HFFc6 (cell line): ENCODE results near the gene QDPR. TPM values are rescaled to one million over a fixed set of nuclear protein-coding genes. Genes with fewer than 3 reads are reported as not detected.

ENCODE experiments used
- DNase-seq: peaks from one replicate; pipeline ENCODE4 v3.0.0-alpha.2; 2018
- H3K27ac Mint-ChIP-seq: 2 replicates; pipeline ENCODE4 v1.8.0; 2020; ENCODE audit warnings: mild to moderate bottlenecking, mixed read lengths
- H3K27me3 Mint-ChIP-seq: 2 replicates; pipeline ENCODE4 v1.8.0; 2021; ENCODE audit warnings: mild to moderate bottlenecking, moderate library complexity, mixed read lengths; ENCODE audit not compliant: insufficient read depth
- H3K36me3 Mint-ChIP-seq: 2 replicates; pipeline ENCODE4 v1.8.0; 2021; ENCODE audit warnings: low read depth, mixed read lengths
- H3K4me1 Mint-ChIP-seq: 2 replicates; pipeline ENCODE4 v1.8.0; 2020; ENCODE audit warnings: low read depth, mixed read lengths
- H3K4me3 Mint-ChIP-seq: 2 replicates; pipeline ENCODE4 v1.8.0; 2020; ENCODE audit warnings: mild to moderate bottlenecking, moderate library complexity, mixed read lengths
- H3K9me3 Mint-ChIP-seq: 2 replicates; pipeline ENCODE4 v1.8.0; 2020; ENCODE audit warnings: mild to moderate bottlenecking, mixed read lengths
- total RNA-seq, 6 experiments: library from RNA; stranded (reverse); fragmentation: NEBNext Ultra II Directional; extraction: Animal tissue kit (Norgen Biotek cat#: 25700); gene quantifications; 2 replicates in 1 of 6; 3 replicates in 5 of 6; pipeline ENCODE4 v1.2.3, GENCODE V29; 2021
- TF ChIP-seq, protein P1 (sequence below): fragments of 200-600 bp; sonication (generic); IDR thresholded peaks from 2 replicates; pipeline ENCODE4 v1.5.0; 2021; ENCODE audit warnings: antibody characterized with exemption, mild to moderate bottlenecking

QDPR gene
- total RNA-seq, 6 experiments from 2014 or later, result 39.0 to 49.0 (median 43.6) TPM

DNA sequence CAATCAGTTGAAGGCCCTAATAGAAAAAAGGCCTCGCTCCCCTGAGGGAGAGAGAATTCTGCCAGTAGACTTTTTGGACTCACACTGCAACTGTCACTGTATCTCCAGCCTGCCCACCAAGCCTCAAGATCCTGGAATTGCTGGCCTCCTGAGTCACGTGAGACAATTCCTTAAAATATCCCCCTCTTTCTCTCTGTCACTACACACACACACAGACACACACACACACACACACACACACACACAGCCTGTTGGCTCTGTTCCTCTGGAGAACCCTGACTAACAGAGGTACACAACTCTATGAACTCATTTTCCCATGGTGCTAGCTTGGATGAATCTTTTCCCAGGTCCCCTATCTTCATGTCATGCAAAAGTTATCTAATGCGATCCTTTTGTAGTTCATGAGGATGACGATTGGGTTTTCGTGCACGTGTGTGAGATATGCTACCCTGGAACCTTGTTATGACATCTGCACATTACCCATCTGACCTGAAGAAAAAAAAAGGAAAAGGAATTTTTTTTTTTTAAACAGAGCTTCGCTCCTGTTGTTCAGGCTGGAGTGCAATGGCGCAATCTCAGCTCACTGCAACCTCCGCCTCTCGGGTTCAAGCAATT, 16.8 kb upstream of the QDPR start:
- peaks cover 30% of the 10 kb centered on the region for H3K27me3 Mint-ChIP-seq
- no peaks in the 10 kb centered on the region for H3K9me3 Mint-ChIP-seq
- no peaks in the 10 kb centered on the region for H3K36me3 Mint-ChIP-seq
- DNase-seq, result no peak
- H3K4me1 Mint-ChIP-seq, result peaks cover 5% of the 10 kb centered on the region; the same call in 1 of the 2 replicates
- H3K27ac Mint-ChIP-seq, result no peak overlapping the region
- TF ChIP-seq, protein P1, sequence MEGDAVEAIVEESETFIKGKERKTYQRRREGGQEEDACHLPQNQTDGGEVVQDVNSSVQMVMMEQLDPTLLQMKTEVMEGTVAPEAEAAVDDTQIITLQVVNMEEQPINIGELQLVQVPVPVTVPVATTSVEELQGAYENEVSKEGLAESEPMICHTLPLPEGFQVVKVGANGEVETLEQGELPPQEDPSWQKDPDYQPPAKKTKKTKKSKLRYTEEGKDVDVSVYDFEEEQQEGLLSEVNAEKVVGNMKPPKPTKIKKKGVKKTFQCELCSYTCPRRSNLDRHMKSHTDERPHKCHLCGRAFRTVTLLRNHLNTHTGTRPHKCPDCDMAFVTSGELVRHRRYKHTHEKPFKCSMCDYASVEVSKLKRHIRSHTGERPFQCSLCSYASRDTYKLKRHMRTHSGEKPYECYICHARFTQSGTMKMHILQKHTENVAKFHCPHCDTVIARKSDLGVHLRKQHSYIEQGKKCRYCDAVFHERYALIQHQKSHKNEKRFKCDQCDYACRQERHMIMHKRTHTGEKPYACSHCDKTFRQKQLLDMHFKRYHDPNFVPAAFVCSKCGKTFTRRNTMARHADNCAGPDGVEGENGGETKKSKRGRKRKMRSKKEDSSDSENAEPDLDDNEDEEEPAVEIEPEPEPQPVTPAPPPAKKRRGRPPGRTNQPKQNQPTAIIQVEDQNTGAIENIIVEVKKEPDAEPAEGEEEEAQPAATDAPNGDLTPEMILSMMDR, result no peak
- no peak overlapping the region for H3K4me3 Mint-ChIP-seq

DNA sequence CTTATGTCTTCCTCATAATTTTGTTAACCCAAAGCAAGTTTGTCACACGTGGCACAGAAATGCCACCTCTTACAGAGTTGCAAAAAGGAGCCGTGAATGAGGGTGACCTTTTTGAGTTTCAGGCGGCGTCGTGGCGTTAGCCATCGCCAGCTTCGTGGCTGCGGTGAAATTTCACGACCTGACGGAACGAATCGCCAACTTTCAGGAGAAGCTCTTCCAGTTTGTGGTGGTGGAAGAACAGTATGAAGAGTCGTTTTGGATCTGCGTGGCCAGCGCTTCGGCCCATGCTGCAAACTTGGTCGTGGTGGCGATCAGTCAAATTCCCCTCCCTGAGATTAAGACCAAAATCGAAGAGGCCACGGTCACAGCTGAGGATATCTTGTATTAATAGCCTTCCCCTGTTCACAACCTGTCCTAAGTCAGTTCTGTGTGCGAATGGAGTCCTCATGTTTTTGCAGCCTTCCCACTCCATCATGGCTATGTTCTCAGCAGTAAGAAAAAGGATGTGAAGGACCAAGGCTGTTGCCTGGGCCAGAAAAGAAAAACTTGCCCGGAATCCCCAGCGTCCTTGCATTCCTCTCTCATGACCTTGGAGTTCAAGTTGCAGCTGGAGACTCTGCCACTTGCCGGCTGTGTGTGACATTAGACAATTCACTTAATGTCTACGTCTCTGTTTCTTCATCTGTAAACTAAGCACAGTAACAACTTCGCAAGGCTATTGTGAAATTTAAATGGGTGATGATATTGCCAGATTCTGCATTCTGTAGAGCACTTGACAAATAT, 15.0 kb upstream of the QDPR start:
- H3K4me3 Mint-ChIP-seq, result no peak overlapping the region
- DNase-seq, result no peak
- H3K27me3 Mint-ChIP-seq, result peaks cover 40% of the 10 kb centered on the region
- no peaks in the 10 kb centered on the region for H3K36me3 Mint-ChIP-seq
- H3K9me3 Mint-ChIP-seq, result no peaks in the 10 kb centered on the region
- peaks cover 5% of the 10 kb centered on the region; the same call in 1 of the 2 replicates for H3K4me1 Mint-ChIP-seq
- TF ChIP-seq, protein P1, result no peak
- H3K27ac Mint-ChIP-seq, result no peak overlapping the region

GRCh38 chr4:17523662-17524061, 11.8 kb upstream of the QDPR start:
- Mint-ChIP-seq H3K4me3 (no peak overlapping the region), H3K27ac (no peak overlapping the region), H3K9me3 (no peaks in the 10 kb centered on the region), H3K4me1 (no peaks in the 10 kb centered on the region), H3K36me3 (no peaks in the 10 kb centered on the region), H3K27me3 (peaks cover 44% of the 10 kb centered on the region)
- TF ChIP-seq, protein P1, result no peak
- DNase-seq, result no peak

DNA sequence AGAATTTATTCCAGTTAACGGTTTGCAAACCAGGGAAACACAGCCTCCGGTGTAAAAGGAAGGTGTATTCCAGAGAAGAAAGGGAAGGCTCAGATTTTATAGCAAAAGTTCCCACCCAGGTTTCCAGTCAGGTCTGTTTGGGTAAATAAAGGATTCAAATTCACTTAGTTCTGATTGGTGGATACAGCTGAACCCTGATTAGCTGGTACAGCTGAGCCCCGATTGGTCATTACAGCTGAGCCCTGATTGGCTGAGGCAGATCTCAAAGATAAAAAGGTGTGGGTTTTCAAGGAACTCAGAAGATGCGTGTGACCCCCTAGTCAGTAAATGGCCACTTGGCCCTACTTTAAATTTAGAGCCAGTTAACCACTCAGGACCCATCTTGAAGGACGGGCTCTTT, 9.7 kb upstream of the QDPR start:
- Mint-ChIP-seq H3K27me3 (peaks cover 42% of the 10 kb centered on the region), H3K27ac (no peak overlapping the region), H3K9me3 (no peaks in the 10 kb centered on the region), H3K4me3 (no peak overlapping the region), H3K36me3 (no peaks in the 10 kb centered on the region), H3K4me1 (no peaks in the 10 kb centered on the region)
- TF ChIP-seq, protein P1, result no peak
- no peak for DNase-seq

DNA sequence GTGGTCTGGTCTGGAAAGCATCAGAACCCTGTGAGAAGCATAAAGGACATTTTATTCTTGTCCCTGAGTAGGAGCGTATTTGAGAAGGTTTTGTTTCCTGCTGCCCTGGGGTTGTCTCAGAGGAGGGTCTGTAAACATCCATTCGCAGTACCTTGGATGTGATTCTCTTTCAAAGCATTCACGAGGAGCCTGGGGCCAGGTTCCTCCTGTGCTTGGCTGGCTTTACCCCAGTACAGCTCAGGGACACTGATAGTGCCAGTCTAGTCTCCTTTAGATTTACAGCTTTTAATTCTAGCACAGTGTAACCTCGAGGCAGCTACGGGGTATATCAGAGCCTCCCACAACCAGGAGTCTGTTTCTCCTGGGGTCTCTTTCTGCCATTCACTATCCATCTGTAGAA, 5.8 kb upstream of the QDPR start:
- H3K27me3 Mint-ChIP-seq, result peaks cover 37% of the 10 kb centered on the region
- no peaks in the 10 kb centered on the region for H3K9me3 Mint-ChIP-seq
- TF ChIP-seq, protein P1, result no peak
- no peak overlapping the region for H3K27ac Mint-ChIP-seq
- DNase-seq, result no peak
- H3K4me3 Mint-ChIP-seq, result no peak overlapping the region
- peaks cover 3% of the 10 kb centered on the region for H3K4me1 Mint-ChIP-seq
- no peaks in the 10 kb centered on the region for H3K36me3 Mint-ChIP-seq
